ENCODE data around the gene RASGRF2.

The RASGRF2 gene

GRCh38 chr5:81209386-81209785, 249.2 kb downstream of the RASGRF2 start:
- peak; percentile 78 for DNase-seq (ENCODE audit: low spot score)

GRCh38 chr5:81209869-81210493, 249.8 kb downstream of the RASGRF2 start:
- DNase-seq (ENCODE audit: low spot score): peak; percentile 43

GRCh38 chr5:81212211-81212751, 252.1 kb downstream of the RASGRF2 start:
- no peak for DNase-seq (ENCODE audit: low spot score)

GRCh38 chr5:81213070-81213469, 252.9 kb downstream of the RASGRF2 start:
- no peak for DNase-seq (ENCODE audit: low spot score)

GRCh38 chr5:81214848-81215247, 254.7 kb downstream of the RASGRF2 start:
- DNase-seq (ENCODE audit: low spot score): no peak

- DNase-seq (ENCODE audit: low spot score): no peak
These were observed 256.0 kb downstream of the RASGRF2 start for GRCh38 chr5:81216152-81216551.

GRCh38 chr5:81219389-81219788, 259.2 kb downstream of the RASGRF2 start:
- DNase-seq (ENCODE audit: low spot score): no peak

- no peak for DNase-seq (ENCODE audit: low spot score)
These were observed 262.1 kb downstream of the RASGRF2 start for GRCh38 chr5:81222285-81222684.

- DNase-seq (ENCODE audit: low spot score): no peak
These were observed 265.3 kb downstream of the RASGRF2 start for GRCh38 chr5:81225463-81225862.

GRCh38 chr5:81226286-81226685, 266.1 kb downstream of the RASGRF2 start:
- DNase-seq (ENCODE audit: low spot score): no peak

GRCh38 chr5:81226949-81227348, 266.8 kb downstream of the RASGRF2 start:
- no peak for DNase-seq (ENCODE audit: low spot score)

GRCh38 chr5:81228084-81228483, 267.9 kb downstream of the RASGRF2 start:
- no peak for DNase-seq (ENCODE audit: low spot score)

GRCh38 chr5:81230416-81230815, 270.3 kb downstream of the RASGRF2 start:
- DNase-seq (ENCODE audit: low spot score): no peak

- DNase-seq (ENCODE audit: low spot score): peak; percentile 64
These were observed 272.4 kb downstream of the RASGRF2 start for GRCh38 chr5:81232464-81233079.

GRCh38 chr5:81233080-81233634, 273.0 kb downstream of the RASGRF2 start, which contains the start of gene CKMT2:
Gene CKMT2 (plus strand): TSS chr5:81233322. CDS start chr5:81251133, 17,811 bp downstream.
- DNase-seq (ENCODE audit: low spot score): no peak

- no peak for DNase-seq (ENCODE audit: low spot score)
These were observed 274.1 kb downstream of the RASGRF2 start for GRCh38 chr5:81234299-81234698.

- DNase-seq (ENCODE audit: low spot score): no peak
These were observed 274.6 kb downstream of the RASGRF2 start for GRCh38 chr5:81234801-81235200.

- DNase-seq (ENCODE audit: low spot score): no peak
These were observed 275.3 kb downstream of the RASGRF2 start for GRCh38 chr5:81235287-81236072.

GRCh38 chr5:81238460-81238859, 278.3 kb downstream of the RASGRF2 start:
- no peak for DNase-seq (ENCODE audit: low spot score)

- peak; percentile 83 for DNase-seq (ENCODE audit: low spot score)
These were observed 279.4 kb downstream of the RASGRF2 start for GRCh38 chr5:81239613-81240012.

GRCh38 chr5:81241001-81241400, 280.8 kb downstream of the RASGRF2 start:
- no peak for DNase-seq (ENCODE audit: low spot score)

- DNase-seq (ENCODE audit: low spot score): no peak
These were observed 281.9 kb downstream of the RASGRF2 start for GRCh38 chr5:81241961-81242648.

All from pons (tissue), 1 donor.